HG03460 (cell line): ENCODE measurements around the gene DHX58.
A peak's percentile ranks its signal among the peaks of the same experiment; 100 is the strongest.
"Not testable (repeated sequence)": the region's sequence is repeated elsewhere in the genome, so short reads cannot be mapped to it uniquely, and the experiment has no call there.

Source experiments
- ATAC-seq: cut with Tn5 transposase; IDR thresholded peaks from one replicate; pipeline ENCODE4 v1.9.1; 2021; ENCODE audit not compliant: unreplicated experiment

Gene DHX58

DNA sequence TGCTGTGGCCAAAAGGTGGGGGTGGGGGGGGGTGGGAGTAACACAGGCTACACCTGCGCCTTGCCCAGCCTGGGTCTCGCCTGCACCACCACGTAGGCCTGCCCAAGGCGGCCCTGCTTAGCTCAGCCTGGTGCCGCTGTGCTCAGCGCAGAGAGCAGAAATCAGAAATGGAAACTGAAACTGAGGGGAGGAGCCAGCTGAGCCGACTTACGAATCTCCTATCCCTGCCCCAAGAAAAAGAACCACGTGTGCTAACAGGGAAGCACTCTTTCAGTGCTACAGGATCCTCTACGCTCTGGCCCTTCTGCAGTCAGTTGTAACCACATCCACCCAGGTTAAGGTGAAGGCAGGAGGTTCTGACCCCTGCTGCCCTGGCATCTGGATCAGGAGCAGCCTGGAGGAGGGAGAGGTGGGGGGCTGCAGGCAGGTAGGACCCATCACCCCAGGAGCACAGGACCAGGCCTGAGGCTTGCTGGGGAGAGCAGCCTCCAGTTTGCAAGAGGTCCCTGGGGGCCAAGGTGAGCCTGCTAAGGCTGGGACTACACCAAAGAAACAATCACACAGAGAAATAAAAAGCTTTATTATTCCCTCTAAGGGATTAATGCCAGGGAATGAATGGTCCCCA lies at the start of gene DHX58:
Gene DHX58, minus strand, starts transcription at position 163 of the 625 bp plus-strand sequence. CDS start 822 bp downstream, outside the sequence.
- peak; percentile 77 for ATAC-seq

- ATAC-seq, result no peak
These were observed 48.0 kb upstream of the DHX58 start for GRCh38 chr17:42160531-42160910.

GRCh38 chr17:42159796-42160530 lies 47.4 kb upstream of the DHX58 start:
- no peak for ATAC-seq

GRCh38 chr17:42155614-42156045 lies 43.1 kb upstream of the DHX58 start:
- ATAC-seq, result no peak

- ATAC-seq, result no peak
These were observed 41.6 kb upstream of the DHX58 start for GRCh38 chr17:42153919-42154742.

GRCh38 chr17:42146911-42147607 lies 34.5 kb upstream of the DHX58 start:
- ATAC-seq, result no peak

- not testable (repeated sequence) for ATAC-seq
These were observed 30.6 kb upstream of the DHX58 start for GRCh38 chr17:42143138-42143537.

- no peak for ATAC-seq
These were observed 29.9 kb upstream of the DHX58 start for GRCh38 chr17:42142371-42142896.

GRCh38 chr17:42141382-42141781 lies 28.9 kb upstream of the DHX58 start:
- ATAC-seq, result no peak

DNA sequence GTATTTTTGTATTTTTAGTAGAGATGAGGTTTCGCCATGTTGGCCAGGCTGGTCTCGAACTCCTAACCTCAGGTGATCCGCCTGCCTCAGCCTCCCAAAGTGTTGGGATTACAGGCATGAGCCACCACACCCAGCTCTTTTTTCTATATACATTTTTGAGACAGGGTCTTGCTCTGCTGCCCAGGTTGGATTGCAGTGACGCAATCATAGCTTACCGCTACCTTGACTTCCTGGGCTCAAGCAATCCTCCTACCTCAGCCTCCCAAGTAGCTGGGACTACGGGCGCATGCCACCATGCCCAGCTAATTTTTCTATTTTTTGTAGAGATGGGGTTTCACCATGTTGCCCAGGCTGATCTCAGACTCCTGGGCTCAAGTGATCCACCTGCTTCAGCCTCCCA lies 28.2 kb upstream of the DHX58 start:
- not testable (repeated sequence) for ATAC-seq

- no peak for ATAC-seq
These were observed 26.4 kb upstream of the DHX58 start for GRCh38 chr17:42138749-42139492.

DNA sequence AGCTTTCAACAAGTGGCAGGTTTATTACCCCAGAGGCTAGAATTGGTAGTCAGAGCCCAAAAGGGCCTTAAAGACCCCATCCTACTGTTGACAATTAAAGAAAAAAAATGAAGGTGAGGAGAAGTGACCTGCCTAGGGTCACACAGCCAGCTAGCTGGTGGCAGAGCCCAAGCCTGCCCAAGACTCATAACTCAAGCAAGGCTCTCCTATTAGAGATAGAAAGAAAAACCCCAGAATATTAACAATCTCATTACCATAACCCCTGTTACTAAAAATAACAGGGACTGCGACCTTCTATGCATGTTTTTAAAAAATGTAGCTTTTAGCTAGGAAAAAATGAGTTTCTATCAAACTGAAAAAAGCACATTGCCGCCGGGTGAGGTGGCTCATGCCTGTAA lies 24.1 kb upstream of the DHX58 start:
- no peak for ATAC-seq

GRCh38 chr17:42135664-42136653 lies 23.4 kb upstream of the DHX58 start:
- ATAC-seq, result no peak

- no peak for ATAC-seq
These were observed 22.6 kb upstream of the DHX58 start for GRCh38 chr17:42135151-42135550.

DNA sequence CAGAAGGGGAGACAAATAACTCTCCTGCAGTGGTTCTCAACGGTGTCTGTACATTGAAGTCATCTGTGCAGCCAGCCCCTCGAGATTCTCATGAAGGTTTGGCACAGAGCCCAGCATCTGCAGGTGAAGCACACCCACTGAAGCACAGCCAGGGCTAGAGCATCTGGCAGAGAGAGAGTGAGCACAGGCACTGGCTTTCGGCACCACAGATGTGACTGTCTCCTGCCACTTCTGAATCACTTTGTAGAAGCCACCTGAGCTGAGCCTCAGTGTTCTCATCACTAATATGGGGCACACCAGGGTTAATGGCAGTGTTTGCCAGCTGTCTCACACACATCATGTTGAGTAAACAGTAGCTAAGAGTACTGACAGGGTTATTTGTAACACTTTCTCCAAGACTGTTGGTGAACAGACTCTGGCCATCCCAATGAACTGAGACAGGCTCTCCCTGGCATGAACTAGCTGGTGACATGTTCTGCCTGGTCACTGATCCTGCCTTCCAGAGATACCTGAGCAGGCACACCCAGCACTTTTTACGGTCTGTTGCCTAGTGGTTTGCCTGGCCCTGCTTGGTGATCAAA lies 21.0 kb upstream of the DHX58 start:
- peak; percentile 61 for ATAC-seq

- peak; percentile 30 for ATAC-seq
These were observed 20.4 kb upstream of the DHX58 start for GRCh38 chr17:42132941-42133340.

DNA sequence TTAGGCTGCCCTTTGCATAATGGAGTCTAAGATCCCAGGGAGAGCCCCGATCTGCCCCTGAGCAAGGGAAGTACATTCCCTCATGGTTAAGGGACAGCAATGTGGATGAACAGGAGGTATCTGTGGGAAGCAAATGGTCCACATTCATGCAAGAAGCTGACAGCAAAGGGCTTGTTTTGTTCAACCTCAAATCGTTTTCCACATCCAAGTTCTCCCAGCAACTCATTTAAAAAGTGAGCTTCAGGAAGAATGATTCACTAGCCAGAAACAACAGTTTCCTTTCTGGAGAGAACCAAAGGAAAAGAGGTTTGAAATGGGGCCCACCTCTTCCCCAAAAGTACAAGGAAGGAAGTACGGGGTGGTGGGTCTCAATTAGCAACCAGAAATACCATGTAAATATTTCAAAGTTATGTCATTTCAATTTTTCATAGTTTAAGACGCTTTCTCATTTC lies 19.5 kb upstream of the DHX58 start:
- no peak for ATAC-seq

- no peak for ATAC-seq
These were observed 18.7 kb upstream of the DHX58 start for GRCh38 chr17:42131232-42131631.
